GM18951 (cell line): ENCODE data around the gene FBXL20.

Source experiments
- POLR2A ChIP-seq: IDR thresholded peaks from 4 replicates; pipeline ENCODE4 v1.6.1; 2011; ENCODE audit warnings: mild to moderate bottlenecking; ENCODE audit not compliant: insufficient read length, insufficient read depth; ENCODE audit errors: extremely low read depth
- in situ Hi-C: fragments of 300-500 bp; cut with MboI; formaldehyde crosslinking; loops from one replicate; pipeline ENCODE4 v1.12.0; 2022; ENCODE audit warnings: low sequenced_read_pairs, mixed read lengths, inconsistent platforms; ENCODE audit not compliant: unreplicated experiment

Gene FBXL20

GRCh38 chr17:39225959-39226683 lies 175.3 kb downstream of the FBXL20 start:
- TF ChIP-seq POLR2A: no peak

GRCh38 chr17:39225308-39225958 lies 176.0 kb downstream of the FBXL20 start, which contains the start of gene STAC2:
TSS of gene STAC2 (minus strand) at chr17:39225945. CDS start at chr17:39225502, 443 bp downstream.
- TF ChIP-seq POLR2A: no peak
- in situ Hi-C loops: no loop called here

More at GRCh38 chr17:39225959-39226683, 175.3 kb downstream of the FBXL20 start:
- in situ Hi-C loops: no loop called here

GRCh38 chr17:39224778-39225307 lies 176.6 kb downstream of the FBXL20 start:
- in situ Hi-C loops: no loop called here
- TF ChIP-seq POLR2A: no peak

GRCh38 chr17:39223907-39224777 lies 177.3 kb downstream of the FBXL20 start:
- in situ Hi-C loops: no loop called here
- no peak for TF ChIP-seq POLR2A

- in situ Hi-C loops: no loop called here
- TF ChIP-seq POLR2A: no peak
Measured at GRCh38 chr17:39222866-39223834, 178.3 kb downstream of the FBXL20 start.

- TF ChIP-seq POLR2A: no peak
- in situ Hi-C loops: no loop called here
Measured at GRCh38 chr17:39222151-39222550, 179.3 kb downstream of the FBXL20 start.

- in situ Hi-C loops: no loop called here
- TF ChIP-seq POLR2A: no peak
Measured at GRCh38 chr17:39221572-39221971, 179.9 kb downstream of the FBXL20 start.

GRCh38 chr17:39219647-39220154 lies 181.7 kb downstream of the FBXL20 start:
- no peak for TF ChIP-seq POLR2A
- in situ Hi-C loops: no loop called here

GRCh38 chr17:39218906-39219305 lies 182.5 kb downstream of the FBXL20 start:
- TF ChIP-seq POLR2A: no peak
- in situ Hi-C loops: no loop called here

- in situ Hi-C loops: no loop called here
- TF ChIP-seq POLR2A: no peak
Measured at GRCh38 chr17:39217734-39218369, 183.6 kb downstream of the FBXL20 start.

GRCh38 chr17:39213852-39214251 lies 187.6 kb downstream of the FBXL20 start:
- in situ Hi-C loops: no loop called here
- no peak for TF ChIP-seq POLR2A
